Ecto neural progenitor cell (in vitro differentiated cells): ENCODE measurements around the gene BNIP3.

Experiments
- DNase-seq: peaks from one replicate; pipeline ENCODE4 v3.0.0-alpha.2; 2018; ENCODE audit warnings: low spot score

BNIP3 gene

DNA sequence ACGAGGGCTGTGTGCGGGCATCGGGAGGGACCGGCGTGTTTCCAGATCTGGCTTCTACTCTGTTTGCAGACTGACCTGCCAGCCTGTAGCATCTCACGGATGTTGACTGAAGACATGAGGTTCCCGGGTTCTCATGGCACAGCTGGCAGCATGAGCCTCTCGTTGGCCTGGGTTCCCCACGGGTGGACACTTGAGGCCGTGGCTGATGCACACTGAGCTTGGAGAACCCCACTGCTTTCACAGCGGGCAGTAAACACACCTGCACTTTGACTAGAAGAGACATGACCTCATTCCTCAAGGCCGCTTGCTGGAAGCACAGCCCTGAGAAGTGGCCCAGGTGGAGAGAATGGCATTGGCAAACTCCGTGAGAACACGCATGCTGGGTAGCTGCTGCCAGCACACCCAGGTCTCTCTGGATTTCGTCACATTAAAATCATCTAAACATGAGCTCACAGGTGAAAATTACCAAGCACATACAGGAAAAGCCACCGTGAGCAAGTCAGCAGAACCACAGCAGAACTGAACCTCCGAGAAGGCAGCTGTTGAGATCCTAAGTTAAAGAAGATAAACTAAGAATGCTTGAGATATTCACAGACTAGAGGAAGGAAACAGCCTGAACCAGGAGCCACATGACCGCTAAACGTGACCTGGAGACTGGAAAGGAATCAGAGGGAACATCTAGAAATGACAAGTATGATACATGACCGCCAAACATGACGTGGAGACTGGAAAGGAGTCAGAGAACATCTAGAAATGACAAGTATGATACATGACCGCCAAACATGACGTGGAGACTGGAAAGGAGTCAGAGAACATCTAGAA, 32.5 kb downstream of the BNIP3 start:
- no peak for DNase-seq

DNA sequence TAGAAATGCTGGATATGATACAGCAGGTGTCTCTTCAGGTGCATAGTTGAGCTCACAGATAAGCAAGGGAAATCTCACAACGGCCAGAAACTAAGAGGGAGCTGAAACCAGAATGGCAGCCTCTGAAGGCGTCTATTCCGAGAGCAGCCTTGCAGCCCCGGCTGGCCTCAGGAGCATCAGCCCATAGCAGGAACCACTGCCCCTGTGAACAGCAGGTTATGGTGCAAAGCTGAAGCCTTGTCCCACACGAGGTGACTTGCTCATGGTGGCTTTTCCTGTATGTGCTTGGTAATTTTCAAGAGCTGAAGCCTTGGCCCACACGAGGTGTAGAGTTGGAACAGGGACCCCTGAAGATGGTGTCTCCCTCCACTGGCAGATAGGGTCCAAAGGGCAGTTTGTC, 33.2 kb downstream of the BNIP3 start:
- DNase-seq, result no peak

DNA sequence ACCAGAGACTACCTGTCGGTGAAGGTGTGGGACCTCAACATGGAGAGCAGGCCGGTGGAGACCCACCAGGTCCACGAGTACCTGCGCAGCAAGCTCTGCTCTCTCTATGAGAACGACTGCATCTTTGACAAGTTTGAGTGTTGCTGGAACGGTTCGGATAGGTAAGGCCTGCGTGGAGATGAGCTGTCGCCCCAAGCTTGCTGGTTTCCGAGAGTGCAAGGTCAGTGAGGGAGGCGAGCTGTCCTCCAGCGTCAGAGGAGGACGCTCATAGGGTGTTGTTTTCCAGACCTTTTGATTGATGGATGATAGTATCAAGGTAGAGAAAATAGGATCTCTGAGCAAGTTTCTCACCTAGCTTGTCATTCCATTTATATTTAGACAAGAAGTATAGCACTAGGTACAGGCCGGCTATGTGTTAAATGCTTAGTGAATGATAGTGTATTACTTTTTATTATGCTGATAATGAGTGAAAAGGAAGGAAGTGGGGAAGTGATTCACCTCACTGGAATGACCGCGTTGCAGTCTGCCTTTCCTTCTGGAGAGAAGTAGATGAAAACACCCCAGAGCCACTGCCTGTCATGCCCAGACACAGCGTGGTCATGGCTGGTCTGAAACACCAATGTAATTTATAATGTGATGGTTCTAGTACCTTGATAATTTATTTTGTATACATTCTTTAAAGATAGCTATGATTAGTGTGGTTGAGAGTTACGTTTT, 33.9 kb downstream of the BNIP3 start:
- DNase-seq, result no peak

DNA sequence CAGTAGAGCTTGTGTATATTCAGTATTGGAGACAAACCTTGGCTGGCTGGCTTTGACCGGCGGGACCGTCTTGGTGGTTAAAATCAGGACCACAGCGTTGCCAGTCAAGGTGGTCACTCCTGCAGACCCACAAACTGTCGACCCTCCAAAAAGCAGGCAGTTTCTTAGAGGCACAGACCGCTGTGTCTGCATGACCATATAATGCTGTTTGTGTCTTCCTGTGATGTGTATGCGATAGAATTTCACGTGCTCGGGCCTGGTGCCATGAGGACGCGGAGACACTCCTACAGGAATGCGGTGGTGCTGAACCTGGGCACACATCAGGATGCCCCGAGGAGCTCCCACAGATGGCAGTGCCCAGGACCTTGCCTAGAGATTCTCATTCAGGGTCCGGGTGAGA, 34.8 kb downstream of the BNIP3 start:
- no peak for DNase-seq

DNA sequence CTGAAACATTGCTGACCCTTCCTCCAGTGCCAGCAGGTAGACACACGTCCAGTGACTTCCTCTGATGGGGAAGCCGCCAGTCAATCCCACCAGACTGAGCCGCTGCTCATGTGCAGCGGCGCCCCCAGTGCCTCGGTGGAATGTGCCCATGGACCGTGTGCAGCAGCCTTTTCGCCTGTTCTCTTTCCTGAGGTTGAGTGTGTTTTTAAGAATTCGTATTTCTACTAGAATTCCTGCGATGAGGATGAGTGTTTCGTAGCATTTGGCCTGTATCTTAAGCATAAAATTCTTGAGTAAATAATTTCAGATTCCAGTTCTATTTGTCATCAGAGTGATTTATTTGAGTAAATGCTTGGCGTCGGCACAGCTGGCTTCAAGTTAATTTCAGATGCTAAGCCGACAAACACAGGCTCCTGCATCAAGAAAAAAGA, 35.4 kb downstream of the BNIP3 start:
- no peak for DNase-seq

DNA sequence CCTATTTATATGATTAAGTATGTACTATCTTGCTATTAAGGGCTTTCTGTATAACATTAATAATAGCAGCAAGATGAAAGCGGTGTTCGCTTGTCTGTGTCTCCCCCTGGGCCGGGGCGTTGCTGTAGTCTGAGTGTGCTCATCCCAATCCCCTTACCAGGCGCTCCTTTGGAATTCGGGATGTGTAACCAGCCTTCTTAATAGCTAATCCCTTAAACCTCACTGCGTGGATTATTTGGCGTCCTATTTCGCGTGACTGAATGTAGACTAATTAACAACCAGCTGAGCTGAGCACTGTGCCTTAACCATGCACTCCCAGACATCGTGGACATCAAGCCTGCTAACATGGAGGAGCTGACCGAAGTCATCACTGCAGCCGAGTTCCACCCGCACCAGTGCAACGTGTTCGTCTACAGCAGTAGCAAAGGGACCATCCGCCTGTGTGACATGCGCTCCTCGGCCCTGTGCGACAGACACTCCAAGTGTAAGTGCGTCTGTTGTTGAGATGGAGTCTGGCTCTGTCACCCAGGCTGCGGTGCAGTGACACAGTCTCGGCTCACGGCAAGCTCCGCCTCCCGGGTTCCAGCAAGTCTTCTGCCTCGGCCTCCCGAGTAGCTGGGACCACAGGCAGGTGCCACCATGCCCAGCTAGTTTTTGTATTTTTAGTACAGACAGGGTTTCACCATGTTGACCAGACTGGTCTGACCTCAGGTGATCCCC, 36.6 kb downstream of the BNIP3 start:
- no peak for DNase-seq

DNA sequence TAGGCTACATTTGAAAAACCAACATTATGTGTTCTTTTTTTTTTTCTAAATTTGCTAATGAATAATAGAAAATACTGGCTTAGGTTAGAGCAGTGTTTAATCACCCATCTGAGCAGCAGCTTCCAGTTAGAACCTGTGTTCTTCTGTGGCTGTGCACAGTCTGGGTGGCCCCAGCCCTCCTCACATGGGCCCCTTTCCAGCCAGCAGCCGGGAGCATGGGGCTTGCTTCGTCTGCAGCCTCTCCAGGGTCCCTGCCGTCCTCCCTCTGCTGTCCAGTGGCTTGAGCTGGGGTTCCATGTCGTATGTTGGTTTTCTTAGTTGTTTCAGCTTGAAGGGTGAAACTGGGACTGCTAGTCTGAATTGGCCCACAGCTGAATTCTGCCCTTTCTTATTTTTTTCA, 37.3 kb downstream of the BNIP3 start:
- no peak for DNase-seq

DNA sequence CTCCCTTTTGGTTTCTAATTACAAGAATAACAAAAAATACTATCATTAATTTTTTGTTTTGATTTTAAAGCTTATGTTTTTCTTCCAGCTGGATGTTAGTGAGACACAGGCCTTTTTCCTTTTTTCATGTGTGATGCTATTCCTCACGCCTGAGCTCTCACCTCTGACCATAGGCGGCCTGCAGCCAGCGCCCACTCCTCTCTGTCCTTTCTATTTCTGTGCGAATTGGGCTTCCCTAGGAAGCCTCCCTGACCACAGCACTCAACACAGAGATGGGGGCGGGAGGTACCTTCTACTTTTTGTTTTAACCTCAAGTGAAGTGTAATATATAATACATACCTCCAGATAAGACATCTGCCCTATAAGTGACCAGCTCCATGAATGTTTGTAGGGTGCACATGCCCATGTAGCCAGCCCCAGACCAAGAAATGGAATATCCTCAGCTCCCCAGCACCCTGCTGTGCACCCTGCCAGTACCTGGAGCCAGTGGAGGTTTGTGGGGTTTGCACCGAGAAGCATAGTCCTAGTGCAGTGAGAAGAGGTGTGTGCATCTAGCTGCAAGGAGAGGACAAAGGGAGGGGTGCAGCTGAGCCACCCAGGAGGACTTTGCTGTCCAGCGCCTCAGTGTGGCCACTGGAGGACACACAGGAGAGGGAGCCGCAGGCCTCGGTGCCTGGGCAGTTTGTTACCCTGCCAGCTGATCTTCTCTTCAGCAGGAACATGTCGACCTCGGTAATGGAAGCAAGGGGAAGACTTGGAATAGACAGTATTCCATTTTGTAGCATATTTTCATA, 38.5 kb downstream of the BNIP3 start:
- peak; percentile 66 for DNase-seq

DNA sequence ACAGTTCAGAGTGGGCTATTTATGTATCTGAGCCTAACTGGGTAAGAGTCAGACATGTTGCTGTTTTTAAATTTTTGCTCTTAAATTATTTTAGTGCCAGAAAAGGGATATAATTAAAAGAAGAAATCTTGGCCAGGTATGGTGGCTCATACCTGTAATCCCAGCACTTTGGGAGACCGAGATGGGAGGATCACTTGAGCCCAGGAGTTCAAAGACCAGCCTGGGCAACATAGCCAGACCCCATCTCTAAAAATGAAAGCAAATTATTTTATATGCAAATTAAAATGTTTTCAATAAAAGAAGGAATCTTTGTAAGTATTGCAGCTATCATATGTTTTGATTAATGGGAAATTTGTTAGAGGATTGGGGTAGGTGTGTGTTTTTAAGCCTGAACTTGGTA, 39.3 kb downstream of the BNIP3 start:
- no peak for DNase-seq

DNA sequence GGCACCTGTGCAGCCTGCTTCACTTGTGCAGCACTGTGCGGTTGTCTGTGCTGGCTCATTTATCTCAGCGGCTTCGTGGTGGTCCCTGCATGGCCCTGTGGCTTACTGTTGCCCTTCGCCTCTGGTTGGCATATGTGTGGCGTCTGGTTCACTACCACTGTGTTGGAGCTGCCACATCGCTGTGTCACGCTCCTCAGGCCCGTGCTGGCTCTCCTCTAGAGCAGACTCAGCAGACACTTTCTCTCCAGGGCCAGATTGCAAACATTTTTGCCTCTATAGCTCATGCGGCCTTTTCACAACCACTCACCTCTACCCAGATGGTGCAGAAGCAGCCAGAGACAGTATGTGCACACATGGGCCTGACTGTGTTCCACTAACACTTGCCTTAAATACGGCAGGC, 43.0 kb downstream of the BNIP3 start:
- no peak for DNase-seq

DNA sequence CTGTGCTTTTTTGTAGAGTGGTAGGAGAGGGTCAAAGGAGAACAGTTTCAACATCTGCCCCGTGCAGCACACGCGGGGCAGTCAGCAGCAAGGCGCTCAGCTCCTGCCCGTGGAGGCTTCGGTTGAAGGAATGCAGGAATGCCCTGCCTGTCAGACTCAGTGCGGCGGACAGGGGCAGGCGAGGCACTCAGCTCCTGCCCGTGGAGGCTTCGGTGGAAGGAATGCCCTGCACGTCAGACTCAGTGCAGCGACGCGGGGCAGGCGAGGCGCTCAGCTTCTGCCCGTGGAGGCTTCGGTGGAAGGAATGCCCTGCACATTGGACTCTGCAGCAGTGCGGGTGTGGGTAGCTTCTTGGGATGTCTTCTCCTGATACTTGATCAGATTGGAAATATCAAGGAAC, 43.9 kb downstream of the BNIP3 start:
- no peak for DNase-seq

DNA sequence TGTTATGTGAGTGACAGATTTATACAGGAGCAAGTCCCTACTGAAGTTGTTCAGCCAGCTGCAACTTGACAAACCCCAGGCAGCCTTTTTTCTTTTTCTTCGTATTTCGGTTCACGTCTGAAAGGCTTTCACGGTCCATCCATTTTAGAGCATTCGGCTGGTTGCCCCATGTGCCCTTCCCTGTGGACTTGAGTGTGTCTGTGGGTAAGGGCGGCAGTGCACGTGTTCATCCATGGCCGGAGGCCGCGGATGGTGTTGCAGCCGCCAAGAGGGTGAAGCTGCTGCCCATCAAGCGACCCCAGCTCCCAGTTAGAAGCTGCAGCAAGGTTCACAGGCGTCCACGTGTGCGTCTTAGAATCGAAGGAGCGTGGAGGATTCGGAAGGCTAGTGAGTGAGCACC, 45.0 kb downstream of the BNIP3 start:
- no peak for DNase-seq

DNA sequence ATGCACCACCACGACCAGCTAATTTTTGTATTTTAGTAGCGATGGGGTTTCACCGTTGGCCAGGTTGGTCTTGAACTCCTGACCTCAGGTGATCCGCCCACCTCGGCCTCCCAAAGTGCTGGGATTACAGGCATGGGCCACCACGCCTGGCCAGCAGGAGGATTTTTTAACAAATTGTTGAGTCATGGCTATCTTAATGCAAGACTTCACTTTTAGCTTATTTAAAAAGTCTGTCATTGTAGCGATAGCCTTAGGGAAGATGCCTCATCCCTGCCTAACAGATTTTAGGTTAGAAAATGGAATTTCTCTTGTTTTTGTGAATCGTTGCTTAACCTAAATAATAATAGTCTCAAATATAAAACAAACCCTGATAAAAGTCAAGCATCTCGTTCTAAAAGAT, 45.4 kb downstream of the BNIP3 start:
- DNase-seq, result no peak

DNA sequence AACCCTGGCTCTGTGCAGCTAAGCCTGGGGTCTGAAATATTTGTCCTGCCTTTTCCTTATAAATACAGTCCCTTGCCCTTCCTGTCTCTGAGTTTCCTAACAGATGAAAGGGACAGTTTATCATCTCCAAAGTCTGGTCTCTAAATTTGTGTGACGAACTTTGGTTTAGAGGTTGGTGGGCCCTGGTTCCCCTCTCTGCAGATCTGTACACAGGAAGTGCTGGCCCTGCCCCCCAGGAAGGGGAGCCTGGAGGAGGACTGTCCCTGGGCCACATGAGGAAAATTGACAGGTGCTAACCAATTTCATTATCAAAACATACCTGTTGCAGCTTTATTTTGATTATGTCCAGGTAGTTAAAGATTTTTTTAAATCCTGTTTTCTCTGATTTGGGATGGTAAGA, 46.5 kb downstream of the BNIP3 start:
- no peak for DNase-seq

DNA sequence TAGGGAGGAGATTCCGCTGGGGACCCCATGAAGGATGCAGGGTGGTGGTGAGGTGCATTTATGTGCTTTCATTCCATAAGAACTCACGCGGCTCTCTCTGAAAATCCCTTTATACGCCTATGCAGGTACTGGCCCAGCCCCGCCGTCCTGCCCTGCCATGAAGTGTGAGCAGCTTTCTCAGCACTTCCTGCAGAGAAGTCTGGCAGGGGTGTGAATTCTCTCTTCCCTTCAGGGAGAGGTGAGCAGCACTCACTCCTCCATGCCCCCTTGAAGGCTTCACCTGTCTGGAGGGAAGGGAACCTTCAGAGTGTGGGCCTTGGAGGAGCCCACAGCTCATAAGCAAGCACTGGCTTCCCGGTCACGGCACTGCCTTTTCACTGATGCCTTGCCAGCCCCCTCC, 47.0 kb downstream of the BNIP3 start:
- no peak for DNase-seq

DNA sequence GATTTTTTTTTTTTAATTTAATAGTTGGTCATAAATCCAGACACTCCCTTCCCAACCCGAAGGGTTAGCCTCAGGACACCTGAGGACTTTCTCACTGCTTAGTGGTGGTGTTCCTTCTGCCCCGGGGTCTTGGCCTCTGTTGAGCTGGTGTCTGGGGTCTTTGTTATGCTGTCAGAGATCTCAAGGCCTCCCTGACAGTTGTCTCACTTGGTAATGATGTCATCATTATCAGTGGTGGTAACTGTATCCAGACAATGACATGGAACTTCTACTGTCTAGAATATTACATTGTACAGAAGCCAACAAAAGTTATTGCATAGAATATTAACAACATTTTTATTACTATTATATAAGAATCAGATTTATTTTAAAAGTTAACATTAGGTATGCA, 48.0 kb downstream of the BNIP3 start:
- no peak for DNase-seq

DNA sequence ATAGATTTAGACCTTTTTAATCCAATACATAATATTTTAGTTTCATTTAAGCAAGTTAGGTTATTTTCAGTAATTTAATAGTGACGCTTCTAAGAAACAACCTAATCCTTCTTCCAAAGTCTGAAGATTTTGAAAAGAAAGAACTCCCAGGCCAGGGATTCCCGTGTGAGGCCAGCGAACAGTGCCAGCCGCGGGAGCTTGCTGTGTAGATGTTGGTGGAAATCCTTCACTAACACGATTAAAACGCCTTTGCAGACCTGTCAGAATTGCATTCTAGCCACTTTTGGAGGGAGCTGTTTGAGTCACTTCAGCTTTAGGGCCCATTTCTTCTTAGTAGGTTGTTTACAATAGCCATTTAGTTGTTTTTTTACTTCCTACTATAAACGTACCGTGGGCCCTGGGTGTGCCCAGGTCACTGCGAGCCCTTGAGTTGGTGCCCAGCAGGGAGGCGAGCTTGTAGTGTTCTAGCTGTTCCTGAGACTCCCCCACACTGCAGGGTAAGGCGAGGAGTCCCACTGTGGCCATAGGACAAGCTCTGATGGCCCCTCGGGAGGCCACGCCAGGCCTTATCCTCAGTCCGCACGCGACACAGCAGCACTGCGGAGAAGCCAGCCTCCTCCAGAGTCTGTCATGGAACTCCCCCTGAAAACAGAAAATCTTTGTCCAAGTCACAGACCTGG, 48.6 kb downstream of the BNIP3 start:
- no peak for DNase-seq

DNA sequence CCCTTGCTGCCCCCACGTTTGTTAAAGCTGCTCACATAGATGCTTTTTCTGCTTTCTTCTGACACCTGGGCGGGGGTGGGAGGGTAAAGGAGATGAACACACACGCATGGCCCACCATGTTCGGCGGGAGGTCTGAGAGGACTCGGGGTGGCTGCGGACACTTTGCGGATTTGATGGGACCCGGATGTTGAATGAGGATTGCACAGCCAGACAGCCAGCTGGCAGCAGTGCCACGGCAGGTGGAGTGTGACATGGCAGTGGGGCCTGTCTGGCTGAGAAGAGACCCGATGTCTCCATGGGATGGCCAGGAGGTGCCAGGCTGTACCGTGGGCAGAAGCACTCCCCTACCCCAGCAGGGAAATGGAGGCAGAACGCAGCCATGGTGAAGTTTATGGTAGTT, 49.7 kb downstream of the BNIP3 start:
- DNase-seq, result no peak

DNA sequence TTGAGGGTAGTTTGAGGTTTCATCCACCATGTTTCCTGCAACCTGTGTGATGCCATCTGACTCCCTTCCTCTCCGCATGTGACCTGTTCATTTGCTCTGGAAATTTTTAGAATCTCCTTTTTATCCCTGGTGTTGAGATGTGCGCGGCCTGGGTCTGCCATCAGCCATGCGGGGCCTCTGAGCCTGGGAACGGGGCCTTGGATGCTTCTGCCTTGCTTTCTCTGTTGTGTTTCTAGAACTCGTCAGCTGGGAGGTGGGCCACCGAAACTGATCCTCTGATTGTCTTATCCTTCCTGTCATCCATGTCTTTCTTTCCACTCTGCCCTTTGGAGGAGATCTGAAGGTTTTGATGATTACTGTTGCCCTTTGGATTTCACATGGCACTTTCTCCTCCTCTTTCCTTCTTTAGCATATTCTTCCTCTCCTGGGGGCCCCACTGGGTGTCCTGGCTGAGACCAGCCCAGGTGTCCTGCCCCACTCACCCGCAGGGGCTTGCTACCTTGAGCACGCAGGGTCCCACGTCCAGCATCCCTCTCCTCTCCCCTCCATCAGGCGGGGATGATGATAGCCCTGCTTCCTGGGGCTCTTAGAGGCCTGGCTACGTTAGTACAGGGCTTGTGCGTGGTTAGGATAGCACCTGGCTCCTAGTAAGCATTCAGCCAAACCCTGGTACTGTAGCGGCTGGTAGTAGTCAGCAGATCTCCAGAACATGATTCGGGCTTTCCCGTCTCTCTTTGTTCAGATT, 51.0 kb downstream of the BNIP3 start:
- DNase-seq, result no peak

DNA sequence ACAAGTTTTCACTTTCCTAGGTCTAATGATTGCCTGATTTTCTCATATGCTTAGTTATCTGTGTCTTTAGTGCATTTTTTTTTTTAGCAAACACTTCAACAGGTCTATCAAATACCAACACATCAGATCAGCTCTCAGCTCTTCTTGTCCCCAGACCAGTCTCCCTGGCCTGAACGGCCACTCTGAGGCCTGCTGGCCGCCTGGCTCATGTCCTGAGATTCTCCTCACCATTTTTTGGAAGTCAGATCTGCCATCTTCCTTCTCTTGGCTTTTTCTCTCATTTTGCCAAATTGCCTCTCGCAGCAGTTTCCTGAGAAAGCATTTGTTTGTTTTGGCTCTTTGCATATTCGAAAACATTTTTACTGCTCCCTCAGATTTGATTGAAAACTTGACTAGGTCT, 51.6 kb downstream of the BNIP3 start:
- DNase-seq, result no peak
